SK-N-SH (cell line): ENCODE data around the gene CDKN1B. TPM values are rescaled to one million over a fixed set of nuclear protein-coding genes. Genes with fewer than 3 reads are reported as not detected.
"Not testable (repeated sequence)": the region's sequence is repeated elsewhere in the genome, so short reads cannot be mapped to it uniquely, and the experiment has no call there.

Source experiments
- CTCF ChIA-PET: fragments of 300-600, 350-600 bp; formaldehyde crosslinking; extraction: SDS; loops from one replicate; lab custom pipeline; 2021; lab: Yijun Ruan, JAX
- POLR2A ChIA-PET: fragments of 350-600 bp; sonication (Branson Sonifier 250); formaldehyde crosslinking; extraction: SDS; loops from one replicate; lab custom pipeline; 2020; ENCODE audit warnings: antibody characterized with exemption, inconsistent platforms; lab: Yijun Ruan, JAX
- DNase-seq: peaks from one replicate; pipeline ENCODE4 v3.0.0; 2012
- H2AFZ ChIP-seq: fragments of 200-600 bp; sonication (generic); 2 replicates; pipeline ENCODE4 v1.8.1; 2016; ENCODE audit warnings: antibody characterized with exemption, mild to moderate bottlenecking, low read depth
- H3F3A ChIP-seq: fragments of 200-600 bp; sonication (generic); replicated peaks from 2 replicates; pipeline ENCODE3; 2016; ENCODE audit warnings: antibody characterized with exemption, mild to moderate bottlenecking; ENCODE audit not compliant: insufficient read depth
- H3K27ac ChIP-seq, 2 experiments: fragments of 200-500 bp in 1 of 2; fragments of 200-600 bp in 1 of 2; sonication (Bioruptor generic) in 1 of 2; sonication (generic), shearing (Covaris generic) in 1 of 2; 2 replicates each; pipeline versions ENCODE4 v1.5.1 to v1.6.1; 2014 to 2016; ENCODE audit warnings: low read depth in 2 of 2, inconsistent platforms in 1 of 2, low read length in 1 of 2, mild to moderate bottlenecking in 1 of 2, mixed read lengths in 1 of 2
- H3K27me3 ChIP-seq: fragments of 200-600 bp; sonication (generic), shearing (Covaris generic); 2 replicates; pipeline ENCODE4 v1.6.1; 2016; ENCODE audit warnings: mixed run types; ENCODE audit not compliant: insufficient read depth
- H3K36me3 ChIP-seq, 2 experiments: fragments of 200-500 bp in 1 of 2; fragments of 200-600 bp in 1 of 2; sonication (Bioruptor generic) in 1 of 2; sonication (generic) in 1 of 2; replicated peaks in 1 of 2; 2 replicates each; pipeline versions ENCODE3 to v1.5.1; 2014 to 2016; ENCODE audit warnings: low read length in 1 of 2, mild to moderate bottlenecking in 1 of 2; ENCODE audit not compliant: insufficient read depth in 2 of 2, control insufficient read depth in 1 of 2
- H3K4me1 ChIP-seq, 2 experiments: fragments of 200-500 bp in 1 of 2; fragments of 200-600 bp in 1 of 2; sonication (Bioruptor generic) in 1 of 2; sonication (generic), shearing (Covaris generic) in 1 of 2; 2 replicates each; pipeline versions ENCODE4 v1.5.1 to v1.6.1; 2014 to 2016; ENCODE audit warnings: low read depth in 1 of 2, low read length in 1 of 2, mixed run types in 1 of 2; ENCODE audit not compliant: insufficient read depth in 2 of 2, control insufficient read depth in 1 of 2
- H3K4me2 ChIP-seq: fragments of 200-600 bp; sonication (generic), shearing (Covaris generic); 2 replicates; pipeline ENCODE4 v1.6.1; 2017; ENCODE audit warnings: mixed run types
- H3K4me3 ChIP-seq, 2 experiments: fragments of 200-500 bp in 1 of 2; fragments of 200-600 bp in 1 of 2; sonication (Bioruptor generic) in 1 of 2; sonication (generic), shearing (Covaris generic) in 1 of 2; 2 replicates each; pipeline versions ENCODE4 v1.5.1 to v1.8.1; 2014 to 2016; ENCODE audit warnings: low read depth in 2 of 2, inconsistent platforms in 1 of 2, low read length in 1 of 2, mild to moderate bottlenecking in 1 of 2, mixed read lengths in 1 of 2, moderate library complexity in 1 of 2
- H3K79me2 ChIP-seq: fragments of 200-600 bp; sonication (generic); 2 replicates; pipeline ENCODE4 v1.8.1; 2017; ENCODE audit warnings: mild to moderate bottlenecking; ENCODE audit not compliant: insufficient read depth
- H3K9ac ChIP-seq: fragments of 200-600 bp; sonication (generic); 2 replicates; pipeline ENCODE4 v1.6.1; 2017; ENCODE audit warnings: mixed run types
- H3K9me2 ChIP-seq: fragments of 200-600 bp; sonication (generic); 2 replicates; pipeline ENCODE4 v1.6.1; 2017; ENCODE audit warnings: mixed run types
- H3K9me3 ChIP-seq: fragments of 200-600 bp; sonication (generic); 2 replicates; pipeline ENCODE4 v1.6.1; 2017; ENCODE audit warnings: mixed run types, mild to moderate bottlenecking, moderate library complexity
- H4K20me1 ChIP-seq: fragments of 200-600 bp; sonication (generic); 2 replicates; pipeline ENCODE4 v1.6.1; 2017; ENCODE audit warnings: mild to moderate bottlenecking, mixed run types; ENCODE audit not compliant: insufficient read depth
- CTCF ChIP-seq: fragments of 200-600 bp; sonication (generic); IDR thresholded peaks from 2 replicates; pipeline ENCODE4 v1.6.1; 2017; ENCODE audit warnings: antibody characterized with exemption, mild to moderate bottlenecking, moderate library complexity
- FOXM1 ChIP-seq: IDR thresholded peaks from 2 replicates; pipeline ENCODE4 v1.4.0; 2012; ENCODE audit warnings: low read depth, mild to moderate bottlenecking
- MXI1 ChIP-seq: IDR thresholded peaks from 2 replicates; pipeline ENCODE4 v1.6.1; 2012; ENCODE audit warnings: mild to moderate bottlenecking, low read depth, low read length, improper control_type of control experiment
- RAD21 ChIP-seq: IDR thresholded peaks from 2 replicates; pipeline ENCODE4 v1.6.1; 2012; ENCODE audit warnings: mild to moderate bottlenecking, low read length
- SMC3 ChIP-seq: IDR thresholded peaks from 2 replicates; pipeline ENCODE4 v1.6.1; 2012; ENCODE audit warnings: low read depth, low read length, improper control_type of control experiment
- TCF12 ChIP-seq: IDR thresholded peaks from 2 replicates; pipeline ENCODE4 v1.4.0; 2012
- TEAD4 ChIP-seq: IDR thresholded peaks from 2 replicates; pipeline ENCODE4 v1.4.0; 2012; ENCODE audit warnings: mild to moderate bottlenecking, borderline replicate concordance; ENCODE audit not compliant: insufficient read depth
- YY1 ChIP-seq: IDR thresholded peaks from 2 replicates; pipeline ENCODE4 v1.4.0; 2012; ENCODE audit warnings: low read depth, mild to moderate bottlenecking
- WGBS: methylation state at CpG from one replicate; pipeline ENCODE4 v1.1.6; 2017; ENCODE audit warnings: low lambda C conversion rate; 5-methylcytosine and 5-hydroxymethylcytosine counted together
- polyA plus RNA-seq, 3 experiments: library from polyadenylated mRNA; depleted of rRNA; stranded (reverse); fragments of >200 nt; gene quantifications; 2 replicates each; pipeline ENCODE4 v1.2.3, GENCODE V29; 2012
- TF ChIP-seq, protein P1 (sequence below): IDR thresholded peaks from 2 replicates; pipeline ENCODE4 v1.4.0; 2012; ENCODE audit warnings: low read depth

The CDKN1B gene
- polyA plus RNA-seq, 1 of the 3 experiments (the other 2 are of a cell fraction), result 9.2 TPM

GRCh38 chr12:12735301-12735700, 18.1 kb downstream of the CDKN1B start:
- DNase-seq, result no peak
- no peak overlapping the region for H3K4me2 ChIP-seq
- peaks cover 0 to 4% of the 10 kb centered on the region in 2 experiments; a peak in 2 of 4 replicates for H3K4me1 ChIP-seq
- peaks cover 76% of the 10 kb centered on the region for H3K79me2 ChIP-seq
- no peaks in the 10 kb centered on the region for H3K9me2 ChIP-seq
- no peaks in the 10 kb centered on the region for H4K20me1 ChIP-seq
- H3K4me3 ChIP-seq, result no peak overlapping the region
- H3F3A ChIP-seq, result peaks cover 17% of the 10 kb centered on the region
- no peak for TF ChIP-seq FOXM1
- no peak for TF ChIP-seq TCF12
- TF ChIP-seq MXI1, result no peak
- TF ChIP-seq, all 33 proteins: peak for 0
- Histone ChIP-seq H3K36me3 (peaks cover 0 to 2% of the 10 kb centered on the region in 2 experiments), H3K9me3 (no peaks in the 10 kb centered on the region), H3K27ac (peak overlapping the region in 1 of 2 experiments; percentile 43; a peak in 1 of 4 replicates), H2AFZ (no peak overlapping the region), H3K27me3 (no peaks in the 10 kb centered on the region), H3K9ac (0 out of 2 replicates have a peak overlapping the region, but pooled peaks have one; percentile 2)
- ChIA-PET POLR2A (no interaction called here), CTCF (interaction anchor here (1.7 to 2.8 kb wide), 3 partner anchors 9 to 181 kb away, joined by 4 to 28 read pairs (median 24); no protein-coding TSS in a partner anchor)
- 100% methylated on average over 1 of the region's 1 CpG for WGBS

DNA sequence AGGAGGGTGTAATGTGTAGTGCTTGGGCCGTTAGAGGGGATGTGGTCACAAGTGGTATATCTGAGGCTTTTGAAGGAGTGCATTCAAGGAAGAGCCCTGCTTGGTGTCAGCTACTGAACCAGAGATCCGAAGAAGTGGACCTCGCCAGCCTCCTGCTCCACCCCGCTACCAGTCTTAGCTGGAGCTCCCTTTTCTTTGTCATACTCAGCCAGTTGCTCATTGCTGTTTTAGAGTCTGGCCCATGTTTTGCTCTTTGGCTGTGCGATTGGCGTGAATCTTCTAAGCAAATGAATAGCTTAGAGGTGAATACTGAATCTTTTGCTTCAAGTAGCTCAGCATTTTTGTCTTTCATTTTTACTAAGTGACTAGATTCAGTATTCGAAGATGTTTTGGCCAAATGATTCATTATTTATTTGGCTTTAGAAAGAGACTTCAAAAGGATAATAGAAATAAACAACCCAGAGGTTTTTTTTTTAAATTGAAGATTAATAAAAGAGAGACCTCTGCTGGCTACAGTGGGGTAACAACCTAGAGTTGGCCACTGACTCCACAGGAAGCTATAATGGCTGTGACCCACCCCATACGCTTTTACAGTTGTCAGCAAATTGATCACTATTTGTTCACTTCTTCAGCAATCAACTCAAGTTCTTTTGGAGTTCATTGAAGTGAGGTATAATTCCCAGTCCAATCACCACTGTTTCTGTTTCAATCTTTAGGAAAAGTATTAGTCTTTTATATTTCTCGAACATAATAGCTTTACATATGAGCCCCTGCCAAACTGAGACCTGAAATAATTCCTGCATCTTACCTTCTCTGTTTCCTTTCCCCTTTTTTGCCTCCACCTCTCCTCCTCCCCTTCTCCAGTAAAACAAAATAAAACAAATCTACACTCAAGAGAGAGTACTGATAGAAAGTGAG, 19.9 kb downstream of the CDKN1B start:
- peaks cover 12% of the 10 kb centered on the region for H3F3A ChIP-seq
- H3K4me2 ChIP-seq, result no peak overlapping the region

DNA sequence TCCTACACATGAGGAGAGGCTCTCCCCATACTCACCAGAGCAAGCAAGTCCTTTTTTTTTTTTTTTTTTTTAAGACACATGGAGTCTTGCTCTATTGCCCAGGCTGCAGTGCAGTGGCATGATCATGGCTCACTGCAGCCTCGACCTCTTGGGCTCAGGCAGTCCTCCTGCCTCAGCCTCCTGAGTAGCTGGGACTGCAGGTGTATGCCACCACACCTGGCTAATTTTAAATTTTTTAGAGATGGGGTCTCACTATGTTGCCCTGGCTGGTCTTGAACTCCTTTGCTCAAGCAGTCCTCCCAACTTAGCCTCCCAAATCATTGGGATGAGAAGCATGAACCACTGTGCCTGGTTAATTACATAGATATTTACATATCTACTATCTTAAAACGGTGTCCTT, 21.0 kb downstream of the CDKN1B start:
- not testable (repeated sequence) for H3K4me2 ChIP-seq
- POLR2A ChIA-PET, result interaction anchor here (2.0 kb wide), 1 partner anchor 12 kb away, joined by 13 read pairs; no protein-coding TSS in a partner anchor

More for the DNA sequence above, 19.9 kb downstream of the CDKN1B start:
- ChIA-PET CTCF (interaction anchor here (0.5 to 2.8 kb wide), 48 partner anchors 10 to 1527 kb away, joined by 3 to 39 read pairs (median 4); partner anchors contain the start of genes BORCS5, CDKN1B and MANSC1), POLR2A (interaction anchor here (2.0 kb wide), 1 partner anchor 11 kb away, joined by 13 read pairs; no protein-coding TSS in a partner anchor)
- H3K9ac ChIP-seq, result no peak overlapping the region; the same call in 1 of the 2 replicates
- H3K9me2 ChIP-seq, result no peaks in the 10 kb centered on the region
- no peaks in the 10 kb centered on the region for H4K20me1 ChIP-seq
- peaks cover 69% of the 10 kb centered on the region for H3K79me2 ChIP-seq
- H3K36me3 ChIP-seq, result peaks cover 0 to 2% of the 10 kb centered on the region in 2 experiments
- H3K4me1 ChIP-seq, result peaks cover 0 to 4% of the 10 kb centered on the region in 2 experiments; a peak in 2 of 4 replicates
- H3K4me3 ChIP-seq, result no peak overlapping the region; a peak in 1 of 4 replicates
- WGBS, result 66% methylated on average over 8 of the region's 9 CpGs
- no peaks in the 10 kb centered on the region for H3K9me3 ChIP-seq
- H3K27ac ChIP-seq, result peak overlapping the region in 1 of 2 experiments; percentile 41; a peak in 2 of 4 replicates
- no peaks in the 10 kb centered on the region for H3K27me3 ChIP-seq
- peak overlapping the region; percentile 61 for H2AFZ ChIP-seq
- TF ChIP-seq SMC3 (peak; percentile 36), TEAD4 (no peak), CTCF (peak; percentile 78), RAD21 (peak; percentile 64), YY1 (no peak)
- TF ChIP-seq, protein P1, sequence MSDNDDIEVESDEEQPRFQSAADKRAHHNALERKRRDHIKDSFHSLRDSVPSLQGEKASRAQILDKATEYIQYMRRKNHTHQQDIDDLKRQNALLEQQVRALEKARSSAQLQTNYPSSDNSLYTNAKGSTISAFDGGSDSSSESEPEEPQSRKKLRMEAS, result no peak
- DNase-seq, result peak; percentile 73

More for the DNA sequence above, 21.0 kb downstream of the CDKN1B start:
- DNase-seq, H3K27ac ChIP-seq, H3K27me3 ChIP-seq, H4K20me1 ChIP-seq, H3K4me3 ChIP-seq, H3K36me3 ChIP-seq, H3K9me3 ChIP-seq, H3K4me1 ChIP-seq, H3K9ac ChIP-seq, H2AFZ ChIP-seq, H3K9me2 ChIP-seq: not testable (repeated sequence)
- 62% methylated on average over 2 of the region's 2 CpGs for WGBS
- H3F3A ChIP-seq, result peaks cover 12% of the 10 kb centered on the region
- CTCF ChIA-PET, result interaction anchor here (0.5 to 2.8 kb wide), 13 partner anchors 15 to 1122 kb away, joined by 3 to 28 read pairs (median 5); partner anchors contain the start of gene CDKN1B
- peaks cover 68% of the 10 kb centered on the region for H3K79me2 ChIP-seq
